HG02973 (cell line): ENCODE measurements around the gene ADAM10.

Experiments used
- ATAC-seq: cut with Tn5 transposase; IDR thresholded peaks from one replicate; pipeline ENCODE4 v1.9.1; 2021; ENCODE audit warnings: moderate library complexity; ENCODE audit not compliant: unreplicated experiment

Gene ADAM10

DNA sequence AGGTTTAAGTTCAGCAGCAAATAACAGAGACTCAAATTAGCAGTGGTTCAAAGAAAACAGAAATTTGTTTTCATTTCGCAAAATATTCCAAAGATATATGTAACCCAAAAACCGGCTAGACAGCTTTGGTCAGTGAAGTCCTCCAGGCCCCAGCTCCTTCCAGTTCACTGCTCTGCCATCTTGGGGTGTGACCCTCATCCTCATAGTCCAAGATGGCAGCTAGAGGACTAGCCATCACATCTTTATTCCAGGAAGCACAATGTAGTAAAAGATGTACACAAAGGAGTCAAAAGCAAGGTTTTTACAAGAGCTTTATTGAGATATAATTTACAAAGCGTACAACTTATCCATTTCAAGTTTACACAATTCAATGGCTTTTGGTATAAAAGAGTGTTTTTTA lies 210.6 kb downstream of the ADAM10 start:
- ATAC-seq, result no peak
